ENCODE results near the gene CIRBP. TPM values are rescaled to one million over a fixed set of nuclear protein-coding genes. Genes with fewer than 3 reads are reported as not detected.

The CIRBP gene
- total RNA-seq, 5 donors from 2014 or later (not counting 1 experiment from before 2014, with no cell fraction given), result 477 to 682 (median 657) TPM

DNA sequence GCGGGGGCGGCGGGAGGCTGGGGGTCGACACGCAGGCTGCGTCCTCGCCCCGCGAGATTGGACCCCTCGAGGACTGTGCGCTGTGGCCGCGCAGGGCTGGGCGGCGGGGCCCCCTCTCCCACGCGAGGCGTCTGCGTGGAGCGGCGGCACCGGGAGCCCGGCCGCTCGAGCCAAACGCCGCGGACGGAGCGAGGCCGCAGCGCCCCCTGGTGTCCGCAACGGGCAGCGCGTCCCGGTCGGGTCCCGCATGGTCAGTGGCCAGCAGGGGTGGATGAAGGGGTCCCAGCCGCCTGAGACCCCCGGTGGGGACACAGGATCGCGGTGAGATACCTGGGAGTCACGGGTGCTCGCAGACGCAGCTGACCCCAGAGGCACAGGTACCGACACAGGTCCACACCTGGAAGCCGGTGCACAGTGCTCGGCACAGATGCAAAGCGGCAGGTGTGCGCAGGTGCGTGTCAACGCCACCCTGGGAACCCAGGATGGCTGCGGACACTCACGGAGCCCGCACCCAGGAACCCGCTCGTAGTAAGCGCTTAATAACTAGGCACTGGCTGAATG lies 2.1 kb upstream of the CIRBP start:
- peak overlapping the region; percentile 34 to 94 (median 57) for H3K4me3 Mint-ChIP-seq
- H3K36me3 ChIP-seq (ENCODE audit: control insufficient read depth in 2 of 2, extremely low read depth in 1 of 2, insufficient read depth in 1 of 2, low read length in 1 of 2), result peaks cover 6 to 16% of the 10 kb centered on the region in 2 donors
- 1% methylated on average over 50 of the region's 59 CpGs for WGBS (ENCODE audit: insufficient coverage)
- CTCF ChIA-PET, result interaction anchor here (0.6 to 3.6 kb wide), 6 partner anchors 8 to 559 kb away, joined by 3 to 115 read pairs (median 12); no protein-coding TSS in a partner anchor
- ATAC-seq (replicated peaks in 1 of 4) (peak; percentile 7 to 20 (median 18)), DNase-seq (peak in 21 of 35 experiments; percentile 41 to 82 (median 60))
- H3K4me1 ChIP-seq (ENCODE audit: control insufficient read depth in 1 of 2, extremely low read depth in 1 of 2, insufficient read depth in 2 of 2, low read length in 2 of 2), result peaks cover 42 to 70% of the 10 kb centered on the region in 2 experiments
- no peaks in the 10 kb centered on the region for H3K27me3 ChIP-seq (replicated peaks in 1 of 2; ENCODE audit: control insufficient read depth in 2 of 2, extremely low read depth in 1 of 2, insufficient read depth in 2 of 2, low read length in 1 of 2)
- no peaks in the 10 kb centered on the region for H3K9me3 Mint-ChIP-seq
- peaks cover 21% of the 10 kb centered on the region for H3K36me3 Mint-ChIP-seq
- peak overlapping the region; percentile 42 to 47 for H3K4me3 ChIP-seq (ENCODE audit: control insufficient read depth in 1 of 2, extremely low read depth in 1 of 2, low read length in 1 of 2)
- no peaks in the 10 kb centered on the region for H3K27me3 Mint-ChIP-seq
- H3K27ac ChIP-seq (ENCODE audit: low read length), result no peak overlapping the region
- H3K27ac Mint-ChIP-seq, result peak overlapping the region; percentile 52 to 62
- H3K9me3 ChIP-seq, result no peaks in the 10 kb centered on the region
- peaks cover 52 to 73% (median 52%) of the 10 kb centered on the region in 3 donors for H3K4me1 Mint-ChIP-seq
- POLR2A ChIA-PET, result interaction anchor here (1.3 to 2.8 kb wide), 2 partner anchors 22 kb away, joined by 13 to 20 read pairs; no protein-coding TSS in a partner anchor

GRCh38 chr19:1267477-1268225 lies 1.5 kb upstream of the CIRBP start:
- peak overlapping the region in 1 of 2 donors; percentile 17 for H3K4me3 ChIP-seq (ENCODE audit: control insufficient read depth in 1 of 2, extremely low read depth in 1 of 2, low read length in 1 of 2)
- H3K36me3 Mint-ChIP-seq, result peaks cover 25% of the 10 kb centered on the region

DNA sequence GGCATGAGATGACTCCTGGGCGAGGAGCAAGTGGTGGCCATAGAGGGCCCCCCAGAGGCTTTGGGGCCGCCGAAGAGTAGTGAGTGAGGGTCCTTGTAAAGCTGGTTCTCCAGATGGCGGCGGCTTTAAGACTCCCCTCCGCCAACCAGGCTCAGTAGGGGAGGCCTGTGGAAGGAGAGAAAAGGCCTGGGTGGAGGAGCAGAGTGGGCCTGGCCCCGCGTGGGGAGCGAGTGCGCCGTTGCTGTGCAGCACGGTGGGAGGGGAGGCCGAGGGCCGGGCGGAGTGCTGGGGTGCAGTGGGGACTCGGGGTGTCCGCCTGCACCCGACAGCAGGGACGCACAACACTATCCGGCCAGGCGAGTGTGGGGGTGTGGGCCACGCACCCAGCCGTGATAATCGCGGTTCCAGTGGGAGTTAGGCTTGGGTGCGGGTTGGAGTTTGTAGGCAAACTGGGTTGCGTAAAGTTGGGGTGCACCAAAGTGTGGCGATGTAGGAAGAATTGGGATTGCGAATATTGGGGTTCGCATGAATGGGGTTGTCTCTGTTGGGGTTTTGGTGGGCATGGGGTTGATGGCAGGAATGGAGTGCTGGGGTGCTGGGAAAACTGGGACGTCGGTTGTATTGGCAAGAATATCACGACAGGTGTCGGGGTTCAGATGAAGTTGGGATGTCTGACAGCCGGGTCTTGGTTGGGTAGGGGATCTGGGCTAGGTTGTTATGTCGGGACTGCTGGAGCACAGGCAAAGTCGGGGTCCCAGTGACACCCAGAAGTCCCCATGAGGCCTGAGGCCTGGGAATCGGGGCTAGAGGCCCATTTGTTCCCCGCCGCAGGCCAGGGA lies 687 bp upstream of the CIRBP start:
- H3K9me3 Mint-ChIP-seq, result no peaks in the 10 kb centered on the region
- WGBS (ENCODE audit: insufficient coverage), result 62% methylated on average over 28 of the region's 40 CpGs
- Histone ChIP-seq H3K4me1 (ENCODE audit: control insufficient read depth in 1 of 2, extremely low read depth in 1 of 2, insufficient read depth in 2 of 2, low read length in 2 of 2) (peaks cover 39 to 71% of the 10 kb centered on the region in 2 experiments), H3K4me3 (ENCODE audit: control insufficient read depth in 1 of 2, extremely low read depth in 1 of 2, low read length in 1 of 2) (peak overlapping the region; percentile 5 to 95), H3K27me3 (replicated peaks in 1 of 2; ENCODE audit: control insufficient read depth in 2 of 2, extremely low read depth in 1 of 2, insufficient read depth in 2 of 2, low read length in 1 of 2) (no peaks in the 10 kb centered on the region), H3K9me3 (no peaks in the 10 kb centered on the region), H3K27ac (ENCODE audit: low read length) (peak overlapping the region; percentile 75), H3K36me3 (ENCODE audit: control insufficient read depth in 2 of 2, extremely low read depth in 1 of 2, insufficient read depth in 1 of 2, low read length in 1 of 2) (peaks cover 13 to 30% of the 10 kb centered on the region in 2 donors)
- H3K36me3 Mint-ChIP-seq, result peaks cover 31% of the 10 kb centered on the region
- peak overlapping the region; percentile 66 to 94 (median 76) for H3K4me3 Mint-ChIP-seq
- CTCF ChIA-PET, result interaction anchor here (0.5 to 3.6 kb wide), 9 partner anchors 10 to 1768 kb away, joined by 3 to 115 read pairs (median 4); no protein-coding TSS in a partner anchor
- POLR2A ChIA-PET, result interaction anchor here (0.5 to 2.8 kb wide), 29 partner anchors 9 to 877 kb away, joined by 3 to 58 read pairs (median 4); partner anchors contain the start of genes ABCA7 (in 1 of the 2), ARHGAP45 (in 1 of the 2), RNU6-2 (in 1 of the 2) and TCF3 (in 1 of the 2)
- H3K27ac Mint-ChIP-seq, result peak overlapping the region; percentile 79 to 80
- H3K4me1 Mint-ChIP-seq, result peaks cover 55 to 73% (median 59%) of the 10 kb centered on the region in 3 donors
- H3K27me3 Mint-ChIP-seq, result no peaks in the 10 kb centered on the region
- DNase-seq (no peak), ATAC-seq (replicated peaks in 1 of 4) (no peak)

More at GRCh38 chr19:1267477-1268225, 1.5 kb upstream of the CIRBP start:
- H3K9me3 Mint-ChIP-seq, result no peaks in the 10 kb centered on the region
- ChIA-PET POLR2A (interaction anchor here in 1 of 2 donors (2.8 kb wide), 1 partner anchor 23 kb away, joined by 20 read pairs; no protein-coding TSS in a partner anchor), CTCF (interaction anchor here (0.5 to 3.6 kb wide), 3 partner anchors 23 to 347 kb away, joined by 6 to 115 read pairs (median 28); no protein-coding TSS in a partner anchor)
- H3K4me1 ChIP-seq (ENCODE audit: control insufficient read depth in 1 of 2, extremely low read depth in 1 of 2, insufficient read depth in 2 of 2, low read length in 2 of 2), result peaks cover 37 to 70% of the 10 kb centered on the region in 2 experiments
- 42% methylated on average over 10 of the region's 35 CpGs for WGBS (ENCODE audit: insufficient coverage)
- H3K4me3 Mint-ChIP-seq, result peak overlapping the region; percentile 34 to 94 (median 57)
- no peaks in the 10 kb centered on the region for H3K27me3 ChIP-seq (replicated peaks in 1 of 2; ENCODE audit: control insufficient read depth in 2 of 2, extremely low read depth in 1 of 2, insufficient read depth in 2 of 2, low read length in 1 of 2)
- H3K9me3 ChIP-seq, result no peaks in the 10 kb centered on the region
- no peak overlapping the region for H3K27ac ChIP-seq (ENCODE audit: low read length)
- H3K36me3 ChIP-seq (ENCODE audit: control insufficient read depth in 2 of 2, extremely low read depth in 1 of 2, insufficient read depth in 1 of 2, low read length in 1 of 2), result peaks cover 6 to 23% of the 10 kb centered on the region in 2 donors
- peak in 4 of 35 experiments; percentile 34 to 52 (median 48) for DNase-seq
- peaks cover 55 to 75% (median 57%) of the 10 kb centered on the region in 3 donors for H3K4me1 Mint-ChIP-seq
- H3K27ac Mint-ChIP-seq, result peak overlapping the region; percentile 52 to 62
- ATAC-seq (replicated peaks in 1 of 4), result no peak
- H3K27me3 Mint-ChIP-seq, result no peaks in the 10 kb centered on the region

DNA sequence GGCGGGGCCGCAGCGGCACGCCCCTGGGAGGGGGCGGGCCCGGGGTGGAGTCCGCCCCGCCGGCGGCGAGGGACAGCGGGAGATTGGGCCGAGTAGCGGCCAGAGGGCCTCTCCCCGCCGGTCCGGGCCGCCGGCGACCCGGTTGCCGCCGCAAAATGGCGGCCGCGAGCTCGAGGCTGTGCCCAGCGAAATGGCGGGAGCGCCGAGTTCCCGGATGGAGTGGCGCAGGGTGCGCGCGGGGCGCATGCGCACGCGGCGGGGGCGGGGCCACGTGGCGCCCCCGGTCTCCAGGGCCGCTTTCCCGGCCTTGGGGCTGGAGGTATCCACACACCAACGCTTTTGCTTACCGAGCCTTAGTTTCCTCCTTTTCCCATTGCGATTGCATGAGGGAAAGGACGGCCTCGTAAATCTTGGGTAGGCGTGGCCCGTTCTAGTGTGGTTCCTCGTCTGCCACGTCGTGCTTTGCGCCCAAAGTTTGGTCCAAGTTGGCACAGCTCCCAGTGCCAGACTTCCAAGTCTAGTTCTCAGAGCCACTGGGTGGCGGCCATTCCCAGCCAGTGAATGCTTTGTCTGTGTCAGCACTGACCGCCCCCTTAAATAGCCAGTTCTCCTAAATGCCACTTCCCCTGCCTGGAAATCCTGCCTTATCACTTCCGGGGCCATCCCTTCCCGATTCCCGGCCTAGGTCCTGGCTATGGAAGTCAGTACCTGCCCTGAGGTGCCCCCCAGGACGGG lies 513 bp downstream of the CIRBP start:
- DNase-seq, result peak; percentile 73 to 93 (median 84)
- Histone ChIP-seq H3K27me3 (replicated peaks in 1 of 2; ENCODE audit: control insufficient read depth in 2 of 2, extremely low read depth in 1 of 2, insufficient read depth in 2 of 2, low read length in 1 of 2) (no peaks in the 10 kb centered on the region), H3K4me1 (ENCODE audit: control insufficient read depth in 1 of 2, extremely low read depth in 1 of 2, insufficient read depth in 2 of 2, low read length in 2 of 2) (peaks cover 50 to 83% of the 10 kb centered on the region in 2 experiments), H3K4me3 (ENCODE audit: control insufficient read depth in 1 of 2, extremely low read depth in 1 of 2, low read length in 1 of 2) (peak overlapping the region; percentile 95 to 99), H3K27ac (ENCODE audit: low read length) (peak overlapping the region; percentile 91), H3K36me3 (ENCODE audit: control insufficient read depth in 2 of 2, extremely low read depth in 1 of 2, insufficient read depth in 1 of 2, low read length in 1 of 2) (peaks cover 25 to 42% of the 10 kb centered on the region in 2 donors), H3K9me3 (no peaks in the 10 kb centered on the region)
- H3K4me1 Mint-ChIP-seq, result peaks cover 64 to 78% (median 65%) of the 10 kb centered on the region in 3 donors
- POLR2A ChIA-PET, result interaction anchor here (0.6 to 2.8 kb wide), 13 partner anchors 10 to 1349 kb away, joined by 3 to 58 read pairs (median 5); partner anchors contain the start of genes ABCA7 (in 1 of the 2), ARHGAP45 (in 1 of the 2) and TCF3 (in 1 of the 2)
- CTCF ChIA-PET, result interaction anchor here in 1 of 2 donors (1.0 to 1.4 kb wide), 4 partner anchors 11 to 26 kb away, joined by 3 to 47 read pairs (median 4); no protein-coding TSS in a partner anchor
- ATAC-seq (replicated peaks in 1 of 4), result peak; percentile 48 to 55 (median 54)
- peak overlapping the region; percentile 86 to 89 for H3K27ac Mint-ChIP-seq
- H3K36me3 Mint-ChIP-seq, result peaks cover 37% of the 10 kb centered on the region
- under 1% methylated on average over 61 of the region's 64 CpGs for whole genome bisulfite sequencing (ENCODE audit: insufficient coverage)
- H3K27me3 Mint-ChIP-seq, result no peaks in the 10 kb centered on the region
- H3K4me3 Mint-ChIP-seq, result peak overlapping the region; percentile 82 to 94 (median 89)
- no peaks in the 10 kb centered on the region for H3K9me3 Mint-ChIP-seq

DNA sequence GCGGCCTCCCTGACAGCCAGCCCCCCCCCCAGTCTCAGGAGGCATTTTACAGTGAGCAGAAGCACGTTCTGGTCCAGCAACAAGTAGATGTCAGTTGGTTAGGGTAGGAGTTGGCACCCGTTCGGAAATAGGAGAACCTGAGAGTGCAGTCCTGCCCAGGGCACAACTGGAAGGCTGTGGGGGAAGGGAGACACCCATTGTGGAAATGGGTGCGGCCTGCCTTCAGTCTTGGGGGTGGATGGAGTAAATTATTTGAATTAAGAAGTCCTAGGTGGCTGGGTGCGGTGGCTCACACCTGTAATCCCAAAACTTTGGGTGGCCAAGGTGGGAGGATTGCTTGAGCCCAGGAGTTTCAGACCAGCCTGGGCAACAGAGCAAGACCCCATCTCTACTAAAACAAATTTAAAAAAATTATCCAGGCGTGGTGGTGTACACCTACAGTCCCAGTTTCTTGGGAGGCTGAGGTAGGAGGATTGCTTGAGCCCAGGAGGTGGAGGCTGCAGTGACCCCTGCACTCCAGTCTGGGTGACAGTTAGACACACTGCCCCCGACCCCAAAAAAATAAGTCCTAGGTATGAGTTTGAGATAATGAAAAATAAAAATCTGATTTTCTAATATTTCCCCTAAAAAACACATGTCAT lies 1.2 kb downstream of the CIRBP start:
- H3K4me3 ChIP-seq (ENCODE audit: control insufficient read depth in 1 of 2, extremely low read depth in 1 of 2, low read length in 1 of 2), result peak overlapping the region; percentile 95 to 99
- Mint-ChIP-seq H3K4me1 (peaks cover 59 to 73% (median 62%) of the 10 kb centered on the region in 3 donors), H3K4me3 (peak overlapping the region; percentile 82 to 94 (median 89)), H3K27me3 (no peaks in the 10 kb centered on the region), H3K27ac (peak overlapping the region; percentile 86 to 89), H3K9me3 (no peaks in the 10 kb centered on the region), H3K36me3 (peaks cover 37% of the 10 kb centered on the region)
- POLR2A ChIA-PET, result no interaction called here
- peak overlapping the region; percentile 91 for H3K27ac ChIP-seq (ENCODE audit: low read length)
- CTCF ChIA-PET, result no interaction called here
- no peaks in the 10 kb centered on the region for H3K27me3 ChIP-seq (replicated peaks in 1 of 2; ENCODE audit: control insufficient read depth in 2 of 2, extremely low read depth in 1 of 2, insufficient read depth in 2 of 2, low read length in 1 of 2)
- peaks cover 22 to 47% of the 10 kb centered on the region in 2 donors for H3K36me3 ChIP-seq (ENCODE audit: control insufficient read depth in 2 of 2, extremely low read depth in 1 of 2, insufficient read depth in 1 of 2, low read length in 1 of 2)
- DNase-seq (peak in 2 of 35 experiments; percentile 35 to 43), ATAC-seq (replicated peaks in 1 of 4) (no peak)
- no peaks in the 10 kb centered on the region for H3K9me3 ChIP-seq
- peaks cover 53 to 89% of the 10 kb centered on the region in 2 experiments for H3K4me1 ChIP-seq (ENCODE audit: control insufficient read depth in 1 of 2, extremely low read depth in 1 of 2, insufficient read depth in 2 of 2, low read length in 2 of 2)
- 0% methylated on average over 3 of the region's 8 CpGs for WGBS (ENCODE audit: insufficient coverage)

Measured in T-cell (primary cell).